Breast epithelium (tissue), 3 donors: ENCODE data around the gene SSRP1.

Source experiments
- CTCF ChIP-seq, 3 donors: fragments of 450-650 bp; IDR thresholded peaks; one replicate each; pipeline ENCODE4 v1.5.1; 2016 to 2017; ENCODE audit warnings: antibody characterized with exemption in 3 of 3, mild to moderate bottlenecking in 3 of 3, moderate library complexity in 3 of 3
- POLR2A ChIP-seq: fragments of 450-650 bp; IDR thresholded peaks from one replicate; pipeline ENCODE4 v1.6.1; 2016; ENCODE audit warnings: antibody characterized with exemption, mild to moderate bottlenecking, moderate library complexity

- TF ChIP-seq CTCF (IDR thresholded peaks at IDR 0.05) (no peak), POLR2A (no peak)
These were observed 15.5 kb downstream of the SSRP1 start for GRCh38 chr11:57320067-57320718.
